Skin of body (tissue), 2 donors: ENCODE measurements around the gene CD93. TPM values are rescaled to one million over a fixed set of nuclear protein-coding genes. Genes with fewer than 3 reads are reported as not detected.

Experiments
- DNase-seq: peaks from one replicate; lab custom pipeline; 2025; lab: John Stamatoyannopoulos, UW
- total RNA-seq: library from RNA; depleted of rRNA; stranded (reverse); fragments of >200 nt; gene quantifications from one replicate; pipeline ENCODE4 v1.2.3, GENCODE V29; 2014

The CD93 gene
- total RNA-seq: 53.8 TPM

GRCh38 chr20:23086056-23086566, at the start of gene CD93:
CD93 (minus strand) TSS chr20:23086324; CDS start chr20:23086192, 132 bp downstream.
- DNase-seq: peak; percentile 8

- no peak for DNase-seq
These were observed 47.5 kb upstream of the CD93 start for GRCh38 chr20:23133560-23133998.

- no peak for DNase-seq
These were observed 46.9 kb upstream of the CD93 start for GRCh38 chr20:23132930-23133559.

GRCh38 chr20:23132293-23132929, 46.3 kb upstream of the CD93 start:
- no peak for DNase-seq

GRCh38 chr20:23131766-23132165, 45.6 kb upstream of the CD93 start:
- no peak for DNase-seq

GRCh38 chr20:23130622-23131140, 44.6 kb upstream of the CD93 start:
- DNase-seq: no peak

- no peak for DNase-seq
These were observed 43.9 kb upstream of the CD93 start for GRCh38 chr20:23129891-23130621.

- DNase-seq: no peak
These were observed 43.1 kb upstream of the CD93 start for GRCh38 chr20:23129266-23129665.

GRCh38 chr20:23128461-23129125, 42.5 kb upstream of the CD93 start:
- no peak for DNase-seq

GRCh38 chr20:23127506-23128279, 41.6 kb upstream of the CD93 start:
- DNase-seq: no peak

GRCh38 chr20:23126281-23127061, 40.3 kb upstream of the CD93 start:
- no peak for DNase-seq

- no peak for DNase-seq
These were observed 39.6 kb upstream of the CD93 start for GRCh38 chr20:23125625-23126191.

GRCh38 chr20:23125159-23125558, 39.0 kb upstream of the CD93 start:
- no peak for DNase-seq

GRCh38 chr20:23123886-23124285, 37.8 kb upstream of the CD93 start:
- DNase-seq: no peak

GRCh38 chr20:23122796-23123655, 36.9 kb upstream of the CD93 start:
- no peak for DNase-seq

GRCh38 chr20:23122321-23122720, 36.2 kb upstream of the CD93 start:
- no peak for DNase-seq

- no peak for DNase-seq
These were observed 35.7 kb upstream of the CD93 start for GRCh38 chr20:23121751-23122320.
